Brain microvascular endothelial cell (primary cell): ENCODE data around the gene TPSAB1.

Source experiments
- DNase-seq: peaks from one replicate; pipeline ENCODE4 v3.0.0-alpha.2; 2020
- H3K27ac ChIP-seq: fragments of 250-450 bp; sonication (Bioruptor Pico); 2 replicates; pipeline ENCODE4 v1.5.1; 2020; ENCODE audit warnings: mild to moderate bottlenecking, moderate library complexity
- H3K27me3 ChIP-seq: fragments of 250-450 bp; sonication (Bioruptor Pico); replicated peaks from 2 replicates; pipeline ENCODE4 v1.5.1; 2020; ENCODE audit warnings: mild to moderate bottlenecking
- H3K36me3 ChIP-seq: fragments of 250-450 bp; sonication (Bioruptor Pico); replicated peaks from 2 replicates; pipeline ENCODE4 v1.5.1; 2020; ENCODE audit warnings: mild to moderate bottlenecking
- H3K4me3 ChIP-seq: 2 replicates; pipeline ENCODE4 v1.5.1; 2011; ENCODE audit warnings: low read depth, mild to moderate bottlenecking, control low read depth, low read length, moderate library complexity
- in situ Hi-C: cut with HindIII; loops from 2 replicates; pipeline ENCODE4 v1.10.0; 2017; ENCODE audit warnings: low sequenced_read_pairs, low pct_ligation_motif_present
- TF ChIP-seq, protein P1 (sequence below): IDR thresholded peaks from 2 replicates; pipeline ENCODE4 v1.5.1; 2011; ENCODE audit warnings: low read depth, mild to moderate bottlenecking, moderate library complexity, low read length, control low read depth, inconsistent platforms; ENCODE audit errors: missing control alignments

TPSAB1 gene

GRCh38 chr16:1208239-1208830, 32.2 kb upstream of the TPSAB1 start:
- TF ChIP-seq, protein P1, sequence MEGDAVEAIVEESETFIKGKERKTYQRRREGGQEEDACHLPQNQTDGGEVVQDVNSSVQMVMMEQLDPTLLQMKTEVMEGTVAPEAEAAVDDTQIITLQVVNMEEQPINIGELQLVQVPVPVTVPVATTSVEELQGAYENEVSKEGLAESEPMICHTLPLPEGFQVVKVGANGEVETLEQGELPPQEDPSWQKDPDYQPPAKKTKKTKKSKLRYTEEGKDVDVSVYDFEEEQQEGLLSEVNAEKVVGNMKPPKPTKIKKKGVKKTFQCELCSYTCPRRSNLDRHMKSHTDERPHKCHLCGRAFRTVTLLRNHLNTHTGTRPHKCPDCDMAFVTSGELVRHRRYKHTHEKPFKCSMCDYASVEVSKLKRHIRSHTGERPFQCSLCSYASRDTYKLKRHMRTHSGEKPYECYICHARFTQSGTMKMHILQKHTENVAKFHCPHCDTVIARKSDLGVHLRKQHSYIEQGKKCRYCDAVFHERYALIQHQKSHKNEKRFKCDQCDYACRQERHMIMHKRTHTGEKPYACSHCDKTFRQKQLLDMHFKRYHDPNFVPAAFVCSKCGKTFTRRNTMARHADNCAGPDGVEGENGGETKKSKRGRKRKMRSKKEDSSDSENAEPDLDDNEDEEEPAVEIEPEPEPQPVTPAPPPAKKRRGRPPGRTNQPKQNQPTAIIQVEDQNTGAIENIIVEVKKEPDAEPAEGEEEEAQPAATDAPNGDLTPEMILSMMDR: no peak
- no peak for DNase-seq
- Histone ChIP-seq H3K36me3 (peaks cover 6% of the 10 kb centered on the region), H3K4me3 (no peak overlapping the region), H3K27ac (no peak overlapping the region), H3K27me3 (no peaks in the 10 kb centered on the region)
- in situ Hi-C loops: no loop called here

- TF ChIP-seq, protein P1: no peak
- Histone ChIP-seq H3K27me3 (no peaks in the 10 kb centered on the region), H3K27ac (no peak overlapping the region), H3K36me3 (peaks cover 6% of the 10 kb centered on the region), H3K4me3 (no peak overlapping the region)
- no peak for DNase-seq
- in situ Hi-C loops: no loop called here
Measured at GRCh38 chr16:1209081-1209480, 31.4 kb upstream of the TPSAB1 start.

- Histone ChIP-seq H3K27me3 (no peaks in the 10 kb centered on the region), H3K4me3 (no peak overlapping the region), H3K27ac (no peak overlapping the region), H3K36me3 (peaks cover 6% of the 10 kb centered on the region)
- TF ChIP-seq, protein P1: no peak
- DNase-seq: no peak
- in situ Hi-C loops: no loop called here
Measured at GRCh38 chr16:1210461-1210860, 30.0 kb upstream of the TPSAB1 start.

DNA sequence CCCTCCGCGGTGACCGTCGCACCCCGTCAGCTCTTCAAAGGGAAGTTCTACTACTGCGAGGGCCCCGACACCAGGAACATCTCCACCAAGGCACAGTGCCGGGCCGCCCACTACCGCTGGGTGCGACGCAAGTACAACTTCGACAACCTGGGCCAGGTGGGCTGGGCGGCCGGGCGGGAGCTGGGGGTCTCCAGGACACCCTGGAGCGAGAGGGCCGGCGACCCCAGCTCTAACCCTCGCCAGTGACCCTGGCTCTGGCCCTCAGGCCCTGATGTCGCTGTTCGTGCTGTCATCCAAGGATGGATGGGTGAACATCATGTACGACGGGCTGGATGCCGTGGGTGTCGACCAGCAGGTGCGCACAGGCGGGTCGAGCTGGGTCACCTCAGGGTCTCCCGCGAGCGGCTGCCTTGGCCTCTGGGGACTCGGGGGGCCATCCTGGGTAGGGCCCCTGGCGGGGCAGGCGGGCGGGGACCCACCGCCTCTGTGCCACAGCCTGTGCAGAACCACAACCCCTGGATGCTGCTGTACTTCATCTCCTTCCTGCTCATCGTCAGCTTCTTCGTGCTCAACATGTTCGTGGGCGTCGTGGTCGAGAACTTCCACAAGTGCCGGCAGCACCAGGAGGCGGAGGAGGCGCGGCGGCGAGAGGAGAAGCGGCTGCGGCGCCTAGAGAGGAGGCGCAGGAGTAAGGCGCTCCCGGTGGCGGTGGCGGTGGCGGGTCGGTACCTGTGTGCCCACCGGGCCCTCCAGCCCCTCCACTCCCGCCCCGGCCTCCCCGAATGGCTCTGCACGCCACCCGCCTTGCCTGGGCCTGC, 28.8 kb upstream of the TPSAB1 start:
- Histone ChIP-seq H3K36me3 (peaks cover 6% of the 10 kb centered on the region), H3K4me3 (no peak overlapping the region), H3K27ac (no peak overlapping the region), H3K27me3 (no peaks in the 10 kb centered on the region)
- TF ChIP-seq, protein P1: no peak
- no peak for DNase-seq
- in situ Hi-C loops: no loop called here

DNA sequence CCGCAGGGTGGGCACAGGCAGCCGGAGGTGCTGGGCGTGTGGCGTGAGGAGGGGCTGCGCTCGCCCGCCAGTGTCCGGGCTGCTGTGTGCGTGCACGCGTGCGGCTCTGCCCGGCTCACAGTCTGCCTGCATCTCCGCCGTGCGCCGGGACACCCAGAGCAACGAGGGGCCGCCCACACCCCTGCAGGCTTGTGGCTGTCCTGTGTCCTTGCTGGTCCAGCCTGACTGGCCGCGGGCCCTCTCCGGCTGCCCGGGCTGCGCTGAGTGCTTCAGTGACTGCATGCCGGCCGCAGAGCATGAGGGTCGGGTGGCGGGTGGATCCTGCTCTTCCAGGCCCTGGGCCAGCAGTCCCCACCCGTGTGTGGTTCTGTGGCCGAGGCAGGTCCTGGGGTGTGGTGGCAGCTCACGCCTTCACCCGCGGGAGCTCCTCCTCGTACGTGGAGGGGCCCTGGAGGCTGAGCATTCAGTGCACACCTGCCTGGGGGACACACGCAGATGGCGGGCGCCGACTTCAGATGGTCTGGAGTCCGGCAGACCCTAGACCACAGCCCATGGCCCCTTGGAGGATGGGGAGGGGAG, 27.8 kb upstream of the TPSAB1 start:
- Histone ChIP-seq H3K27me3 (no peaks in the 10 kb centered on the region), H3K36me3 (peaks cover 8% of the 10 kb centered on the region), H3K4me3 (no peak overlapping the region), H3K27ac (no peak overlapping the region)
- in situ Hi-C loops: no loop called here
- TF ChIP-seq, protein P1: no peak
- no peak for DNase-seq
